Mammary epithelial cell (primary cell): ENCODE measurements around the gene SLAIN2.

Experiments used
- EZH2 ChIP-seq: IDR thresholded peaks from 2 replicates; pipeline ENCODE4 v1.6.1; 2012; ENCODE audit warnings: low read length, inconsistent platforms, borderline replicate concordance
- TF ChIP-seq, protein P1 (sequence below), 2 donors: IDR thresholded peaks in 1 of 2; conservative IDR thresholded peaks in 1 of 2; 2 replicates each; pipeline ENCODE4 v1.5.1; 2011 to 2012; ENCODE audit warnings: inconsistent platforms in 2 of 2, low read length in 2 of 2, mild to moderate bottlenecking in 2 of 2, control low read depth in 1 of 2, low read depth in 1 of 2; ENCODE audit not compliant: insufficient read depth in 1 of 2; ENCODE audit errors: extremely low read depth in 1 of 2

DNA sequence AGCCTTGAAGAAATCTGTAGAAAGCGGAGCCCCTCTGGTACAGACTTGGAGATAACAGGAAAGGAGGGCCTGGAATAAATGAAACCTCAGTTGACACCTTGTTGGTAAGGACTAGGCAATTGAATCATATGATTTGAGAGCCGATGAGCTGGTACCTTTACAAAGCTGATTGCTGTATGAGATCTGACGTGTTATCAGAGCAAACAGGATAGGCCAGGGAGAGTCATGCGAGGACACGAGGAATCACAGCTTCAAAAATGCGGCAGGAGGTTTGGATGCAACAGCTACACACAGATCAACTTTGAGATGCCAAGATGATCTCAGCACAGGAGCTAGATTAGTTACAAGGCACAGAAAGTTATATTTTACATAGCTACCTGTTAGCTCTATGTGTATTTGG lies 134.4 kb downstream of the SLAIN2 start:
- no peak for TF ChIP-seq EZH2
- TF ChIP-seq, protein P1, sequence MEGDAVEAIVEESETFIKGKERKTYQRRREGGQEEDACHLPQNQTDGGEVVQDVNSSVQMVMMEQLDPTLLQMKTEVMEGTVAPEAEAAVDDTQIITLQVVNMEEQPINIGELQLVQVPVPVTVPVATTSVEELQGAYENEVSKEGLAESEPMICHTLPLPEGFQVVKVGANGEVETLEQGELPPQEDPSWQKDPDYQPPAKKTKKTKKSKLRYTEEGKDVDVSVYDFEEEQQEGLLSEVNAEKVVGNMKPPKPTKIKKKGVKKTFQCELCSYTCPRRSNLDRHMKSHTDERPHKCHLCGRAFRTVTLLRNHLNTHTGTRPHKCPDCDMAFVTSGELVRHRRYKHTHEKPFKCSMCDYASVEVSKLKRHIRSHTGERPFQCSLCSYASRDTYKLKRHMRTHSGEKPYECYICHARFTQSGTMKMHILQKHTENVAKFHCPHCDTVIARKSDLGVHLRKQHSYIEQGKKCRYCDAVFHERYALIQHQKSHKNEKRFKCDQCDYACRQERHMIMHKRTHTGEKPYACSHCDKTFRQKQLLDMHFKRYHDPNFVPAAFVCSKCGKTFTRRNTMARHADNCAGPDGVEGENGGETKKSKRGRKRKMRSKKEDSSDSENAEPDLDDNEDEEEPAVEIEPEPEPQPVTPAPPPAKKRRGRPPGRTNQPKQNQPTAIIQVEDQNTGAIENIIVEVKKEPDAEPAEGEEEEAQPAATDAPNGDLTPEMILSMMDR (conservative IDR thresholded peaks at IDR 0.05 in 1 of 2, IDR thresholded peaks at IDR 0.05 in 1 of 2; ENCODE audit: extremely low read depth in 1 of 2, insufficient read depth in 1 of 2, low read depth in 1 of 2, low read length in 2 of 2) = no peak
